Prostate gland (tissue), 2 donors: ENCODE measurements around the gene MSANTD2. TPM values are rescaled to one million over a fixed set of nuclear protein-coding genes. Genes with fewer than 3 reads are reported as not detected.

Experiments
- DNase-seq: peaks from one replicate; pipeline ENCODE4 v3.0.0-alpha.2; 2019; ENCODE audit warnings: low spot score
- H3K27ac ChIP-seq, 2 donors: fragments of 200-600 bp; sonication (generic); 2 replicates each; pipeline ENCODE4 v1.5.1; 2017 to 2019
- H3K27me3 ChIP-seq: fragments of 200-600 bp; sonication (generic); replicated peaks from 2 replicates; pipeline ENCODE4 v1.5.1; 2019; ENCODE audit not compliant: insufficient read depth
- H3K36me3 ChIP-seq, 2 donors: fragments of 200-600 bp; sonication (generic); 1 replicate in 1 of 2; 2 replicates in 1 of 2; pipeline versions ENCODE4 v1.5.1 to v1.8.1; 2017 to 2019
- H3K4me1 ChIP-seq: fragments of 200-600 bp; sonication (generic); replicated peaks from 2 replicates; pipeline ENCODE4 v1.5.1; 2019
- H3K4me3 ChIP-seq, 2 donors: fragments of 200-600 bp; sonication (generic); 2 replicates each; pipeline ENCODE4 v1.5.1; 2017 to 2019
- H3K9me3 ChIP-seq: fragments of 200-600 bp; sonication (generic); 2 replicates; pipeline ENCODE4 v1.5.1; 2017
- CTCF ChIP-seq, 4 experiments: fragments of 200-600 bp in 2 of 4; fragments of 450-650 bp in 2 of 4; sonication (generic) in 2 of 4; IDR thresholded peaks; 1 replicate in 3 of 4; 2 replicates in 1 of 4; pipeline ENCODE4 v1.5.1; 2016 to 2019; ENCODE audit warnings: antibody characterized with exemption in 4 of 4, mild to moderate bottlenecking in 2 of 4, moderate library complexity in 2 of 4
- POLR2A ChIP-seq: fragments of 450-650 bp; IDR thresholded peaks from one replicate; pipeline ENCODE4 v1.6.1; 2016; ENCODE audit warnings: antibody characterized with exemption, mild to moderate bottlenecking
- POLR2AphosphoS5 ChIP-seq: sonication (generic); formaldehyde crosslinking; IDR thresholded peaks from one replicate; pipeline ENCODE4 v1.6.1; 2017; ENCODE audit warnings: antibody characterized with exemption
- WGBS: methylation state at CpG from one replicate; pipeline ENCODE4 v1.1.5; 2018; 5-methylcytosine and 5-hydroxymethylcytosine counted together
- intact Hi-C: fragments of 100-400 bp; cut with DNase I; formaldehyde crosslinking; loops from one replicate; pipeline ENCODE4 v1.14.2; 2022
- total RNA-seq, 2 donors: library from RNA; depleted of rRNA; stranded (reverse); fragments of >200 nt; gene quantifications; one replicate each; pipeline ENCODE4 v1.1.0, GENCODE V29; 2016

Gene MSANTD2
- total RNA-seq, 2 donors from 2014 or later: 12.3 to 22.9 TPM

- DNase-seq: no peak
- intact Hi-C loops: no loop called here
- TF ChIP-seq POLR2AphosphoS5 (no peak), POLR2A (no peak), CTCF (IDR thresholded peaks at IDR 0.05) (no peak)
- 41% methylated on average over 5 of the region's 5 CpGs for WGBS
- H3K36me3 ChIP-seq: no peaks in the 10 kb centered on the region
- peaks cover 19% of the 10 kb centered on the region for H3K27me3 ChIP-seq
- H3K27ac ChIP-seq: no peak overlapping the region
- peaks cover 8% of the 10 kb centered on the region for H3K4me1 ChIP-seq
- H3K9me3 ChIP-seq: no peaks in the 10 kb centered on the region
- H3K4me3 ChIP-seq: no peak overlapping the region
These were observed 38.6 kb upstream of the MSANTD2 start for GRCh38 chr11:124838805-124839127.

GRCh38 chr11:124837491-124837856 is 37.3 kb upstream of the MSANTD2 start:
- no peak for TF ChIP-seq CTCF (IDR thresholded peaks at IDR 0.05)
- TF ChIP-seq POLR2A: no peak
- TF ChIP-seq POLR2AphosphoS5: no peak
- intact Hi-C loops: loop anchor here (2.0 kb wide), 1 partner anchor 169 kb away; no protein-coding TSS in a partner anchor
- no peak for DNase-seq
- Histone ChIP-seq H3K27ac (no peak overlapping the region), H3K9me3 (no peaks in the 10 kb centered on the region), H3K27me3 (peaks cover 13% of the 10 kb centered on the region), H3K4me1 (peaks cover 8% of the 10 kb centered on the region), H3K36me3 (no peaks in the 10 kb centered on the region), H3K4me3 (no peak overlapping the region)
- 29% methylated on average over 3 of the region's 3 CpGs for WGBS

- Histone ChIP-seq H3K9me3 (no peaks in the 10 kb centered on the region), H3K27me3 (peaks cover 13% of the 10 kb centered on the region), H3K36me3 (no peaks in the 10 kb centered on the region), H3K4me1 (peaks cover 8% of the 10 kb centered on the region), H3K27ac (no peak overlapping the region), H3K4me3 (no peak overlapping the region)
- DNase-seq: no peak
- intact Hi-C loops: loop anchor here (2.0 kb wide), 1 partner anchor 167 kb away; no protein-coding TSS in a partner anchor
- 89% methylated on average over 8 of the region's 8 CpGs for WGBS
- TF ChIP-seq POLR2A (no peak), CTCF (IDR thresholded peaks at IDR 0.05) (no peak), POLR2AphosphoS5 (no peak)
These were observed 35.7 kb upstream of the MSANTD2 start for GRCh38 chr11:124835918-124836317.

- H3K4me3 ChIP-seq: no peak overlapping the region
- H3K9me3 ChIP-seq: no peaks in the 10 kb centered on the region
- intact Hi-C loops: no loop called here
- H3K36me3 ChIP-seq: no peaks in the 10 kb centered on the region
- peaks cover 10% of the 10 kb centered on the region for H3K27me3 ChIP-seq
- TF ChIP-seq POLR2AphosphoS5 (no peak), CTCF (IDR thresholded peaks at IDR 0.05) (no peak), POLR2A (no peak)
- WGBS: 55% methylated on average over 3 of the region's 3 CpGs
- peaks cover 6% of the 10 kb centered on the region for H3K4me1 ChIP-seq
- no peak overlapping the region for H3K27ac ChIP-seq
- no peak for DNase-seq
These were observed 34.4 kb upstream of the MSANTD2 start for GRCh38 chr11:124834526-124835180.

- Histone ChIP-seq H3K4me1 (no peaks in the 10 kb centered on the region), H3K9me3 (no peaks in the 10 kb centered on the region), H3K4me3 (no peak overlapping the region), H3K36me3 (no peaks in the 10 kb centered on the region), H3K27me3 (no peaks in the 10 kb centered on the region), H3K27ac (no peak overlapping the region)
- no peak for DNase-seq
- WGBS: 49% methylated on average over 4 of the region's 4 CpGs
- TF ChIP-seq POLR2A: no peak
- TF ChIP-seq POLR2AphosphoS5: no peak
- no peak for TF ChIP-seq CTCF (IDR thresholded peaks at IDR 0.05)
- intact Hi-C loops: no loop called here
These were observed 32.4 kb upstream of the MSANTD2 start for GRCh38 chr11:124832571-124832970.
